IPS DF 4.7 (cell line): ENCODE data around the gene SMAD4.

Source experiments
- DNase-seq: peaks from one replicate; pipeline ENCODE4 v3.0.0-alpha.2; 2013; ENCODE audit warnings: low spot score; ENCODE audit errors: extremely low read depth

Gene SMAD4

GRCh38 chr18:51021226-51021965 is 8.6 kb upstream of the SMAD4 start:
- DNase-seq = no peak

- no peak for DNase-seq
These were observed 4.5 kb upstream of the SMAD4 start for GRCh38 chr18:51025512-51025911.

- no peak for DNase-seq
These were observed 1.7 kb upstream of the SMAD4 start for GRCh38 chr18:51028201-51028805.

GRCh38 chr18:51029378-51029693 is 677 bp upstream of the SMAD4 start:
- no peak for DNase-seq

DNA sequence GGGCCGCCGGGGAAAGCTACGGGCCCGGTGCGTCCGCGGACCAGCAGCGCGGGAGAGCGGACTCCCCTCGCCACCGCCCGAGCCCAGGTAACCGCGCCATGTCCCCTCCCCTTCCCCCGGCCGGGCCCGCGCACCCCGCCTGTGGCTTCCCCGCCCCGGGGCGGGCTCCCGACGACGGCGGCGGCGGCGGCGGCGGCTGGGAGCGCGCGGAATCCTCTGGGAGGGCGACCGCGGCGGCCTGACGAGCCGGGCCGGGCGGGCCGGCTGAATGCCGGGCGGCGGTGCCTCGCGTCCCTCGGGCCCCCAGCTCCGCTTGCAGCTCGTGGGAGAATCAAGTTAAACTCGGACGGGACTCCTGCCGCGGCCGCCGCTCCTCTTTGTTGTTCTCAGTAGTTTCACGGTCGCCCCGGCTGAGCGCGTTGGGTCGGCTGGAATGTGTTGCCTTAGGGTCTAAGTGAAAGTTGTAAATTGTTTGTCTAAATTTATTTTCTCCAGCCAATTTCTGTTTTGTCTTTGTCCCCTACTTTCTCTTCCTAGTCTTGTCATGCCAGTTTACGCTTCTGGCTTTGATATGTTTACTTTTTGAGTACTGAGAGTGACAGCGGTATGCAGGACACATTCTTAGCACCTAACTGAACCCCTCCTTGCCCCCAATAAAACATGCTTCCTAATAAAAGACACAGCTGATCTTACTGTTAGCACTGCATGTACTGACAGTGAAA is 685 bp downstream of the SMAD4 start:
- no peak for DNase-seq

DNA sequence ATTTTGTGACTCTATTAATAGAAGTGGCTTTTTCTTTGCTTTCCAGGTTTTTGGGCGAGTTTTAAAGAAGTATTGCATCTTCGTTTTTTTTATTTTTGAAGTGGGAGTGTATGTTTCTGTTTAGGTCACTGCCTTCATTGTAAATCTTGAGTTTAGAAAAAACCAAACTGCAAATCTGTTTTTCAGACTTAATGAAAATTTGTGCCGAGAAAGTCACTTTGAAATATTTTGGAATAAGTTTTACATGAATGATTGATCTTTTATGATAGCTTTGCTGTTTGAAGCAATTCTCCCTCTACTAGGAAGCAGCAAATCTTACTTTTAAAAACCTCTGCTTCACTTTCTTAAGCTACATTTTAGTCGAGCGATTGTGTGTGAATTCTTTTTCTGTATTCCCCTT is 2.2 kb downstream of the SMAD4 start:
- no peak for DNase-seq

DNA sequence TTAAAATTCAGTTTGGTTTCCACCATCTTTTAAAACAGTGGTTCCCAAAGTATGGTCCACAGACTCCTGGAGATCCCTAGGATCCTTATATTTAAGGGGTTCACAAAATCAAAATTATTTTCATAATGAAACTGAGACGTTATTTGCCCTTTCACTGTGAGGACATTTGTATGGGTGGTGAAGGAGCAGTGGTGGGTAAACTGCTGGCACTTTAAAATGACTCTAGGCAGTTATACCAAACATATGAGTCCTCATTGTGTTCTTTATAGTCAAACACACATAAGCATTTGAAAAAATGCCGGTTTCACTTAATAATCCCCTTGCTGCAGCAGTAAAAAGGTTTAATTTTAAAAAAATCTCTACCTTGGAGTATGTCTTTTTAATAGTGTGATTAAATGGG is 7.2 kb downstream of the SMAD4 start:
- DNase-seq = no peak

- no peak for DNase-seq
These were observed 8.1 kb downstream of the SMAD4 start for GRCh38 chr18:51038110-51038509.

DNA sequence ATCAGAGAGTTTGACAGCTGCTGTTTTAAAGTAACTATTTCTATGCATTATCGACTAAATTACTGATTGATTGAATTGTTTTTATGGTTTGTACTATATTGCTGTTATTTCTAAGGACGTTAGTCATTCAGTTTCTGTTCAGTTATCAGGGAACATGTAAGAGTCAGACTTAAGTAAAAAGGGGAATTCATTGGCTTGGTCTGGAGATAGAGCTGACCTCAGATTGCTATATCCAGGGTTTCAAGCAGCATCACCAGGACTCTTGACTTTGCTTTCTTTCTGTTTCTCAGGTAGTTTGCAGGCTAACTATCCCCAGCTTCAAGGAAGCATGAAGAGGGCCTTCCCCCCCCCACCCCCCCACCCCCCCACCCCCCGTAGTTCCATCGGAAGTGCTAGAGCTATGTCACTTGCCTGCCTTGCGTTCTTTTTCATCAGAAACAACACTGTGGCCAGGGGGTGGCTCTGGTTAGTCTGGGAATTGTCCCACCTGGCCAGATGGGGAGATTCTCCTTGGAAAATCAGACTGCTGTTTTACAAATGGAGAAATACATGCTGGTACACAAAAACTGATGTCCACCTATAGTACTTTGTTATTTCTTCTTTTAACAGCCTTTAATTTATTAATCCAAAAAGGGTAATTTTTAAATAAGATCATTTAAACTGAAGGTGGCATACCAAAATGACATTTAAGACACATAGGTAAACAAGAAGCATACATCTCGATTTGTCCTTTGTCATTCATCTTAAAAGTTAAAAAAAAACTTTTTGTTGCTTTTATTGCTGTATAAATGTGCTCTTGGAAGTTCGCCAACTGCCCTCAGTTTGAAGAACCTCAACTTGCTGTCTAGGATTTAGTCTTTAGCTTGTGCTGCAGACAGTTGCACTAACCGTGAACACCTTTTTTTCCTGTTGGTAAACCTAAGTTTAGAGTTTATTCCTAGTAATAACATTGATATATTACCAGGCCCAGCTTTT is 9.4 kb downstream of the SMAD4 start:
- no peak for DNase-seq

DNA sequence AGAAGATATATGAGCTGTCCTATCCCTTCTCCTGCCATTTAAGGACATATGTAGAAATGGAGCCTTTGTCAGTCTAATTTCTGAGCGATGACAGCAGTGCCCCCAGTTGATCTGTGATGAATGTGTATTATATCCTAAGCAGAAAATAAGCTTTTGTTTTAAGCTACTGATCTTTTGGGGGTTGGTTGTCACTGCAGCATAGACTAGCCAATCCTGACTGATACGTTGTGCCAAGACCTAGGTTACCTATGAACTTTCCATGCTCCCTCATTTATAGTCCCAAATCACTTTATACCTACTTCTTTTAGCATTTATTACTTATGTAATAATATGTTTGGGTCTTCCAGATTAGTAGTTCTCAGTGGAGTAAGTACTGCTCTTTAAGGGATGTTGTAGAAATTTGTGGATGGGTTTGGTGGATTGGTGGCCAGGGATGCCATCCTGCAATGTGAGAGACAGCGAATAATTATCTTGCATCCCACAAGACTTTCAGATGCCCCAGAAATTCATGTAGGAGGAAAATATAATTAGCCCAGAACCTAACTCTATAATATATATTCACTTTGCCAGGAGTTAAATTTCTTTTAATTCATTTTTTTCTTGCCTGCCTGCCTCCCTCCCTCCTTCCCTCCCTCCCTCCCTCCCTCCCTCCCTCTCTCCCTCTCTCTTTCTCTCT is 11.8 kb downstream of the SMAD4 start:
- DNase-seq = no peak

- DNase-seq = no peak
These were observed 15.0 kb downstream of the SMAD4 start for GRCh38 chr18:51044928-51045585.

- no peak for DNase-seq
These were observed 18.2 kb downstream of the SMAD4 start for GRCh38 chr18:51048190-51048589.

- DNase-seq = no peak
These were observed 19.1 kb downstream of the SMAD4 start for GRCh38 chr18:51049137-51049536.

DNA sequence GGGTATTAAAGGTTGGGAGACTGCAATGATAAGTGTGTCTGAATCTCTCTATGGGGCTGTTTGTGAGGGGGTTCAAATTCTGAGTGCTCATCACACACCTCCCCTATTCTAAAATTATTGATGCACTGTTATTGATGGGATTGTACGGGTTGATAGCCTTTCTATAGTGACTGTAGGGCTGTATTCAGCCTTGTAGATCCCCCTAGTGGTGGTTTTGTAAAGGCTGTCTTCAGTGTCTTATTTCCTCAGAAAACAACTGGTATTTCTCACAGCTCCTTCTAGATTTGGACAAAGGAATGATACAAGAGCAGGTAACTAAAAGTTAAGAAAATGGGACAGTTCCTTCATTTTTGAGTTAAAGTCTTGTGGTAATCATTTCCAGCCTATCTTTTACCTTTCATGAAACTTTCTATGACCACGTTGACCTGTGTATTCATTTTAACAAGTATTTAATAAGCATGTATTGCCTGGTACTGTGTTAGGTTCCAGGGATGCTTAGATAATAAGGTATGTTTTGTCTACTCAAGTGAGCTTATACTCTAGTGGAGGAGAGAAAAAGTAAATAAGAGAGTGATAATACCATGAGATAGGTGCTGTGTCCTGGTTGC is 21.2 kb downstream of the SMAD4 start:
- no peak for DNase-seq

- DNase-seq = no peak
These were observed 23.8 kb downstream of the SMAD4 start for GRCh38 chr18:51053814-51054213.

GRCh38 chr18:51054764-51055163 is 24.8 kb downstream of the SMAD4 start:
- DNase-seq = no peak

GRCh38 chr18:51059969-51060368 is 30.0 kb downstream of the SMAD4 start:
- no peak for DNase-seq

DNA sequence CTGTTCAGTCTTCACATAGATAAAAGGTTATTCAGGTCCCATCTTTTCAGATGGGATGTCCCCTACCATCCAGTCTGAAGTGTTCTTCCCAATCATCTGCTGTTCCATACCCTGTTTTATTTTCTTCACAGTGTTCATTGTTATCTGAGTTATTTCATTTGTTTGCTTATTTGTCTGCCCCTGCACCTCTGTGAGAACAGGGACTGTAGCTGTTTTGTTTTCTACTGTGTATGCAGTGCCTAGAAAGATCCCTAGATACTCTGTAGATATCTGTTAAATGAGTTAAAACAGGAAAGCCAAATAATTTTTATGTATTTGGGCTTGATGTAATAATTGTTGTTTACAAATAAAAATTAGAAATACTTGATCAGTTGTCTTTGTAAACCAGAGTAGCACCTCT is 34.2 kb downstream of the SMAD4 start:
- no peak for DNase-seq

GRCh38 chr18:51066273-51066672 is 36.3 kb downstream of the SMAD4 start:
- no peak for DNase-seq

GRCh38 chr18:51068105-51068504 is 38.1 kb downstream of the SMAD4 start:
- DNase-seq = no peak
